A172 (cell line): ENCODE measurements around the gene SLAMF8. TPM values are rescaled to one million over a fixed set of nuclear protein-coding genes. Genes with fewer than 3 reads are reported as not detected.
A peak's percentile ranks its signal among the peaks of the same experiment; 100 is the strongest.

Source experiments
- DNase-seq: peaks from one replicate; pipeline ENCODE4 v3.0.0-alpha.2; 2015; ENCODE audit warnings: low spot score
- total RNA-seq: library from RNA; depleted of rRNA; stranded (reverse); fragments of >200 nt; shearing (Covaris generic); gene quantifications from 2 replicates; pipeline ENCODE4 v1.2.3, GENCODE V29; 2014

Gene SLAMF8
- total RNA-seq, 1 experiment from 2014 or later: not detected

- no peak for DNase-seq
These were observed 9.2 kb upstream of the SLAMF8 start for GRCh38 chr1:159817276-159818041.

- DNase-seq: no peak
These were observed 5.4 kb upstream of the SLAMF8 start for GRCh38 chr1:159821171-159821867.

GRCh38 chr1:159823406-159823805 is 3.3 kb upstream of the SLAMF8 start:
- DNase-seq: no peak

- no peak for DNase-seq
These were observed 1.1 kb upstream of the SLAMF8 start for GRCh38 chr1:159825564-159825963.

- no peak for DNase-seq
These were observed 423 bp downstream of the SLAMF8 start for GRCh38 chr1:159827102-159827490.

- DNase-seq: no peak
These were observed 876 bp downstream of the SLAMF8 start for GRCh38 chr1:159827549-159827948.

GRCh38 chr1:159828176-159828575 is 1.5 kb downstream of the SLAMF8 start:
- DNase-seq: no peak

GRCh38 chr1:159828581-159829272 is 2.1 kb downstream of the SLAMF8 start:
- no peak for DNase-seq

GRCh38 chr1:159829273-159829634 is 2.6 kb downstream of the SLAMF8 start:
- no peak for DNase-seq

GRCh38 chr1:159829822-159830465 is 3.3 kb downstream of the SLAMF8 start:
- no peak for DNase-seq

- DNase-seq: no peak
These were observed 4.0 kb downstream of the SLAMF8 start for GRCh38 chr1:159830722-159831121.

- no peak for DNase-seq
These were observed 4.9 kb downstream of the SLAMF8 start for GRCh38 chr1:159831412-159832141.

- DNase-seq: no peak
These were observed 5.6 kb downstream of the SLAMF8 start for GRCh38 chr1:159832309-159832708.

- DNase-seq: no peak
These were observed 8.7 kb downstream of the SLAMF8 start for GRCh38 chr1:159835356-159835755.

- no peak for DNase-seq
These were observed 9.3 kb downstream of the SLAMF8 start for GRCh38 chr1:159835862-159836525.

GRCh38 chr1:159838715-159839114 is 12.0 kb downstream of the SLAMF8 start:
- DNase-seq: no peak

GRCh38 chr1:159839116-159839849 is 12.6 kb downstream of the SLAMF8 start:
- no peak for DNase-seq

- no peak for DNase-seq
These were observed 15.1 kb downstream of the SLAMF8 start for GRCh38 chr1:159841749-159842148.

- peak; percentile 77 for DNase-seq
These were observed 16.8 kb downstream of the SLAMF8 start for GRCh38 chr1:159843459-159843858.
